Measurements from ENCODE around the gene MFSD2B.

The MFSD2B gene

GRCh38 chr2:23988371-23988770, 21.5 kb upstream of the MFSD2B start:
- peak; percentile 56; the same call in 2 of the 3 replicates for ATAC-seq

DNA sequence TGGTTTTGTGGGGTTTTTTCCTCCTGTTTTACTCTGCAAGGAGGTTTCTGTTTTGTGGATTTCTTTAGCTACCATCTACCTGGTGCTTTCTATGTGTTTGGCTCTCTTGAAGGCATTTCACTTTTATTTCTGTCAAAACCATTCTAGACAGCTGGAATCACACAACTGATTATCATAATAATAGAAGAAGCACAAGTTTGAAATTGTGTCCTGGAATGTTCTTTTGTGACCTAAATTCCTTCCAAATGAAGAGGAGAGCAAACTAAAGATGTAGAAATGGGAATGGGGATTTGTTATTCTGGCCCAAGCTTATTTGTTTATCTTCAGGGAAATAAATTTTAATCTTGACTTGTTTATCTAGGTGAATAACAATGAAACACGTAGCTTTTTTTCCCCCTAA, 17.0 kb upstream of the MFSD2B start:
- TF ChIP-seq ISL1 (CRISPR knock-in tag; IDR thresholded peaks at IDR 0.05) (no peak), ZFP3 (CRISPR knock-in tag; IDR thresholded peaks at IDR 0.05) (no peak), ZNF565 (CRISPR knock-in tag; conservative IDR thresholded peaks at IDR 0.05; ENCODE audit: low read depth) (no peak), CSRNP3 (CRISPR knock-in tag; IDR thresholded peaks at IDR 0.05) (no peak), BACH2 (CRISPR knock-in tag; IDR thresholded peaks at IDR 0.05; ENCODE audit: borderline replicate concordance) (no peak), GLIS3 (CRISPR knock-in tag; IDR thresholded peaks at IDR 0.05) (no peak), ARNTL (CRISPR knock-in tag; IDR thresholded peaks at IDR 0.05; ENCODE audit: borderline replicate concordance, low read depth) (no peak), ZNF8 (CRISPR knock-in tag; IDR thresholded peaks at IDR 0.05) (no peak), RARB (CRISPR knock-in tag; IDR thresholded peaks at IDR 0.05) (no peak), ZNF70 (CRISPR knock-in tag; IDR thresholded peaks at IDR 0.05) (no peak), SNAI2 (CRISPR knock-in tag; IDR thresholded peaks at IDR 0.05) (no peak), CSDC2 (CRISPR knock-in tag; IDR thresholded peaks at IDR 0.05) (no peak)
- TF ChIP-seq, protein P1, sequence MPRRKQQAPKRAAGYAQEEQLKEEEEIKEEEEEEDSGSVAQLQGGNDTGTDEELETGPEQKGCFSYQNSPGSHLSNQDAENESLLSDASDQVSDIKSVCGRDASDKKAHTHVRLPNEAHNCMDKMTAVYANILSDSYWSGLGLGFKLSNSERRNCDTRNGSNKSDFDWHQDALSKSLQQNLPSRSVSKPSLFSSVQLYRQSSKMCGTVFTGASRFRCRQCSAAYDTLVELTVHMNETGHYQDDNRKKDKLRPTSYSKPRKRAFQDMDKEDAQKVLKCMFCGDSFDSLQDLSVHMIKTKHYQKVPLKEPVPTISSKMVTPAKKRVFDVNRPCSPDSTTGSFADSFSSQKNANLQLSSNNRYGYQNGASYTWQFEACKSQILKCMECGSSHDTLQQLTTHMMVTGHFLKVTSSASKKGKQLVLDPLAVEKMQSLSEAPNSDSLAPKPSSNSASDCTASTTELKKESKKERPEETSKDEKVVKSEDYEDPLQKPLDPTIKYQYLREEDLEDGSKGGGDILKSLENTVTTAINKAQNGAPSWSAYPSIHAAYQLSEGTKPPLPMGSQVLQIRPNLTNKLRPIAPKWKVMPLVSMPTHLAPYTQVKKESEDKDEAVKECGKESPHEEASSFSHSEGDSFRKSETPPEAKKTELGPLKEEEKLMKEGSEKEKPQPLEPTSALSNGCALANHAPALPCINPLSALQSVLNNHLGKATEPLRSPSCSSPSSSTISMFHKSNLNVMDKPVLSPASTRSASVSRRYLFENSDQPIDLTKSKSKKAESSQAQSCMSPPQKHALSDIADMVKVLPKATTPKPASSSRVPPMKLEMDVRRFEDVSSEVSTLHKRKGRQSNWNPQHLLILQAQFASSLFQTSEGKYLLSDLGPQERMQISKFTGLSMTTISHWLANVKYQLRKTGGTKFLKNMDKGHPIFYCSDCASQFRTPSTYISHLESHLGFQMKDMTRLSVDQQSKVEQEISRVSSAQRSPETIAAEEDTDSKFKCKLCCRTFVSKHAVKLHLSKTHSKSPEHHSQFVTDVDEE (CRISPR knock-in tag; IDR thresholded peaks at IDR 0.05): no peak
- ATAC-seq: no peak

More at GRCh38 chr2:23988371-23988770, 21.5 kb upstream of the MFSD2B start:
- TF ChIP-seq ZNF8 (CRISPR knock-in tag; IDR thresholded peaks at IDR 0.05) (no peak), ZC3H10 (CRISPR knock-in tag; IDR thresholded peaks at IDR 0.05) (no peak), ZFP3 (CRISPR knock-in tag; IDR thresholded peaks at IDR 0.05) (no peak), BACH2 (CRISPR knock-in tag; IDR thresholded peaks at IDR 0.05; ENCODE audit: borderline replicate concordance) (no peak), SNAI2 (CRISPR knock-in tag; IDR thresholded peaks at IDR 0.05) (no peak), ARNTL (CRISPR knock-in tag; IDR thresholded peaks at IDR 0.05; ENCODE audit: borderline replicate concordance, low read depth) (no peak), ZNF70 (CRISPR knock-in tag; IDR thresholded peaks at IDR 0.05) (no peak), ISL1 (CRISPR knock-in tag; IDR thresholded peaks at IDR 0.05) (no peak), ZFP30 (CRISPR knock-in tag; IDR thresholded peaks at IDR 0.05) (no peak), TOX (CRISPR knock-in tag; IDR thresholded peaks at IDR 0.05; ENCODE audit: borderline replicate concordance) (no peak)
- TF ChIP-seq, protein P2, sequence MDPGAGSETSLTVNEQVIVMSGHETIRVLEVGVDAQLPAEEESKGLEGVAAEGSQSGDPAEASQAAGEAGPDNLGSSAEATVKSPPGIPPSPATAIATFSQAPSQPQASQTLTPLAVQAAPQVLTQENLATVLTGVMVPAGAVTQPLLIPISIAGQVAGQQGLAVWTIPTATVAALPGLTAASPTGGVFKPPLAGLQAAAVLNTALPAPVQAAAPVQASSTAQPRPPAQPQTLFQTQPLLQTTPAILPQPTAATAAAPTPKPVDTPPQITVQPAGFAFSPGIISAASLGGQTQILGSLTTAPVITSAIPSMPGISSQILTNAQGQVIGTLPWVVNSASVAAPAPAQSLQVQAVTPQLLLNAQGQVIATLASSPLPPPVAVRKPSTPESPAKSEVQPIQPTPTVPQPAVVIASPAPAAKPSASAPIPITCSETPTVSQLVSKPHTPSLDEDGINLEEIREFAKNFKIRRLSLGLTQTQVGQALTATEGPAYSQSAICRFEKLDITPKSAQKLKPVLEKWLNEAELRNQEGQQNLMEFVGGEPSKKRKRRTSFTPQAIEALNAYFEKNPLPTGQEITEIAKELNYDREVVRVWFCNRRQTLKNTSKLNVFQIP (CRISPR knock-in tag; IDR thresholded peaks at IDR 0.05; ENCODE audit: borderline replicate concordance, low read depth): no peak
- TF ChIP-seq, protein P1 (CRISPR knock-in tag; IDR thresholded peaks at IDR 0.05): no peak

GRCh38 chr2:23993736-23994269, 16.1 kb upstream of the MFSD2B start:
- ATAC-seq: no peak
- TF ChIP-seq, protein P3, sequence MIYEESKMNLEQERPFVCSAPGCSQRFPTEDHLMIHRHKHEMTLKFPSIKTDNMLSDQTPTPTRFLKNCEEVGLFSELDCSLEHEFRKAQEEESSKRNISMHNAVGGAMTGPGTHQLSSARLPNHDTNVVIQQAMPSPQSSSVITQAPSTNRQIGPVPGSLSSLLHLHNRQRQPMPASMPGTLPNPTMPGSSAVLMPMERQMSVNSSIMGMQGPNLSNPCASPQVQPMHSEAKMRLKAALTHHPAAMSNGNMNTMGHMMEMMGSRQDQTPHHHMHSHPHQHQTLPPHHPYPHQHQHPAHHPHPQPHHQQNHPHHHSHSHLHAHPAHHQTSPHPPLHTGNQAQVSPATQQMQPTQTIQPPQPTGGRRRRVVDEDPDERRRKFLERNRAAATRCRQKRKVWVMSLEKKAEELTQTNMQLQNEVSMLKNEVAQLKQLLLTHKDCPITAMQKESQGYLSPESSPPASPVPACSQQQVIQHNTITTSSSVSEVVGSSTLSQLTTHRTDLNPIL (CRISPR knock-in tag; IDR thresholded peaks at IDR 0.05; ENCODE audit: low read depth): no peak
- TF ChIP-seq CSRNP3 (CRISPR knock-in tag; IDR thresholded peaks at IDR 0.05) (no peak), BACH2 (CRISPR knock-in tag; IDR thresholded peaks at IDR 0.05; ENCODE audit: borderline replicate concordance) (no peak), SNAI2 (CRISPR knock-in tag; IDR thresholded peaks at IDR 0.05) (no peak), RARB (CRISPR knock-in tag; IDR thresholded peaks at IDR 0.05) (no peak), TOX (CRISPR knock-in tag; IDR thresholded peaks at IDR 0.05; ENCODE audit: borderline replicate concordance) (no peak), ESRRG (CRISPR knock-in tag; IDR thresholded peaks at IDR 0.05) (no peak), ZNF70 (CRISPR knock-in tag; IDR thresholded peaks at IDR 0.05) (no peak), ZFP3 (CRISPR knock-in tag; IDR thresholded peaks at IDR 0.05) (no peak), CSDC2 (CRISPR knock-in tag; IDR thresholded peaks at IDR 0.05) (no peak), PPARA (CRISPR knock-in tag; IDR thresholded peaks at IDR 0.05; ENCODE audit: borderline replicate concordance) (no peak)
- TF ChIP-seq, protein P2 (CRISPR knock-in tag; IDR thresholded peaks at IDR 0.05; ENCODE audit: borderline replicate concordance, low read depth): no peak
